Breast epithelium (tissue), 4 donors: Measurements from ENCODE around the gene C1orf159. TPM values are rescaled to one million over a fixed set of nuclear protein-coding genes. Genes with fewer than 3 reads are reported as not detected.

Source experiments
- DNase-seq, 2 donors: peaks; one replicate each; pipeline ENCODE4 v3.0.0-alpha.2; 2019; ENCODE audit warnings: low spot score in 2 of 2
- H3K27ac ChIP-seq, 2 donors: fragments of 200-600 bp; sonication (generic) in 1 of 2; one replicate each; pipeline ENCODE4 v1.5.1; 2016 to 2019; ENCODE audit warnings: mild to moderate bottlenecking in 1 of 2
- H3K27me3 ChIP-seq, 2 donors: fragments of 200-600 bp; sonication (generic) in 1 of 2; one replicate each; pipeline versions ENCODE4 v1.5.1 to v1.6.0; 2017 to 2019; ENCODE audit warnings: control low read depth in 1 of 2, mild to moderate bottlenecking in 1 of 2
- H3K36me3 ChIP-seq: fragments of 200-600 bp; one replicate; pipeline ENCODE4 v1.5.1; 2019
- H3K4me1 ChIP-seq, 2 donors: fragments of 200-600 bp; sonication (generic); one replicate each; pipeline ENCODE4 v1.5.1; 2016 to 2019; ENCODE audit warnings: control low read depth in 1 of 2
- H3K4me3 ChIP-seq, 3 donors: fragments of 200-600 bp; sonication (generic); 1 replicate in 2 of 3; 2 replicates in 1 of 3; pipeline ENCODE4 v1.5.1; 2016 to 2019; ENCODE audit warnings: mild to moderate bottlenecking in 3 of 3, moderate library complexity in 2 of 3
- H3K9me3 ChIP-seq, 2 donors: fragments of 200-600 bp; sonication (generic) in 1 of 2; one replicate each; pipeline ENCODE4 v1.5.1; 2016 to 2019; ENCODE audit warnings: control low read depth in 1 of 2
- CTCF ChIP-seq, 3 donors: fragments of 450-650 bp; IDR thresholded peaks; one replicate each; pipeline ENCODE4 v1.5.1; 2016 to 2017; ENCODE audit warnings: antibody characterized with exemption in 3 of 3, mild to moderate bottlenecking in 3 of 3, moderate library complexity in 3 of 3
- POLR2A ChIP-seq: fragments of 450-650 bp; IDR thresholded peaks from one replicate; pipeline ENCODE4 v1.6.1; 2016; ENCODE audit warnings: antibody characterized with exemption, mild to moderate bottlenecking, moderate library complexity
- POLR2AphosphoS5 ChIP-seq, 3 donors: sonication (generic); formaldehyde crosslinking; IDR thresholded peaks; one replicate each; pipeline ENCODE4 v1.6.1; 2017; ENCODE audit warnings: antibody characterized with exemption in 3 of 3
- intact Hi-C: fragments of 100-400 bp; cut with DNase I; formaldehyde crosslinking; loops from one replicate; pipeline ENCODE4 v1.15.1; 2023; ENCODE audit warnings: low total_unique reads
- total RNA-seq, 3 donors: library from RNA; depleted of rRNA; stranded (reverse); fragments of >200 nt; gene quantifications; one replicate each; pipeline ENCODE4 v1.1.0, GENCODE V29; 2016

C1orf159 gene
- total RNA-seq, 3 donors from 2014 or later = 6.9 to 24.0 (median 12.5) TPM

GRCh38 chr1:1052003-1052840, 63.7 kb downstream of the C1orf159 start:
- no peak for DNase-seq
- intact Hi-C loops = no loop called here
- no peak overlapping the region for H3K4me3 ChIP-seq
- H3K27ac ChIP-seq = no peak overlapping the region
- H3K36me3 ChIP-seq = no peaks in the 10 kb centered on the region
- no peaks in the 10 kb centered on the region for H3K9me3 ChIP-seq
- H3K27me3 ChIP-seq = no peaks in the 10 kb centered on the region
- no peaks in the 10 kb centered on the region for H3K4me1 ChIP-seq
- no peak for TF ChIP-seq POLR2AphosphoS5 (IDR thresholded peaks at IDR 0.05)
- TF ChIP-seq CTCF (IDR thresholded peaks at IDR 0.05) = no peak
- TF ChIP-seq POLR2A = no peak

GRCh38 chr1:1051127-1051810, 64.6 kb downstream of the C1orf159 start:
- intact Hi-C loops = no loop called here
- H3K36me3 ChIP-seq = no peaks in the 10 kb centered on the region
- TF ChIP-seq POLR2AphosphoS5 (IDR thresholded peaks at IDR 0.05) (no peak), POLR2A (no peak), CTCF (IDR thresholded peaks at IDR 0.05) (no peak)
- H3K4me1 ChIP-seq = no peaks in the 10 kb centered on the region
- DNase-seq = no peak
- H3K4me3 ChIP-seq = no peak overlapping the region
- no peaks in the 10 kb centered on the region for H3K9me3 ChIP-seq
- H3K27ac ChIP-seq = no peak overlapping the region
- H3K27me3 ChIP-seq = no peaks in the 10 kb centered on the region

- H3K4me3 ChIP-seq = no peak overlapping the region
- no peaks in the 10 kb centered on the region for H3K36me3 ChIP-seq
- no peaks in the 10 kb centered on the region for H3K4me1 ChIP-seq
- no peaks in the 10 kb centered on the region for H3K9me3 ChIP-seq
- no peaks in the 10 kb centered on the region for H3K27me3 ChIP-seq
- no peak overlapping the region for H3K27ac ChIP-seq
- no peak for DNase-seq
- TF ChIP-seq CTCF (IDR thresholded peaks at IDR 0.05) (no peak), POLR2A (no peak), POLR2AphosphoS5 (IDR thresholded peaks at IDR 0.05) (no peak)
- intact Hi-C loops = no loop called here
These were observed 65.3 kb downstream of the C1orf159 start for GRCh38 chr1:1050577-1051052.

DNA sequence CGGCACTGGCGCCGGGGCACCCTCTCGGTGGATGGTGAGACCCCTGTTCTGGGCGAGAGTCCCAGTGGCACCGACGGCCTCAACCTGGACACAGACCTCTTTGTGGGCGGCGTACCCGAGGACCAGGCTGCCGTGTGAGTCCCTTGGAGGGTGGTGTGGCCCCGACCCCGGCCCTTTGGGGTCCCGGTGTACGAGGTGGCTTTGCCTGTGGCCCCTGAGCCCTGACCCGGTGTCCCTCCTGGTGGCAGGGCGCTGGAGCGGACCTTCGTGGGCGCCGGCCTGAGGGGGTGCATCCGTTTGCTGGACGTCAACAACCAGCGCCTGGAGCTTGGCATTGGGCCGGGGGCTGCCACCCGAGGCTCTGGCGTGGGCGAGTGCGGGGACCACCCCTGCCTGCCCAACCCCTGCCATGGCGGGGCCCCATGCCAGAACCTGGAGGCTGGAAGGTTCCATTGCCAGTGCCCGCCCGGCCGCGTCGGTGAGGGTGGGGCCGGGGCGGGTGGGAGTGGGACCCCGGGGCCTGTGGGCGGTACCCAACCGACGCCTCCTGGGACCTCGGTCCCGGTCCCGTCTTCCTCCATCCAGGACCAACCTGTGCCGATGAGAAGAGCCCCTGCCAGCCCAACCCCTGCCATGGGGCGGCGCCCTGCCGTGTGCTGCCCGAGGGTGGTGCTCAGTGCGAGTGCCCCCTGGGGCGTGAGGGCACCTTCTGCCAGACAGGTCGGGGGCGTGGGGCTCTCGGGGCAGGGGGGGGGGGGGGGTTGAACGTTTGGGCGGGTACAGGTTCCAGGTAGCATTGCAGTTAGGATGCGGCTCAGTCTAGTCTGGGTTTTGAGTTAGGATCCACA, 66.3 kb downstream of the C1orf159 start:
- Histone ChIP-seq H3K4me1 (no peaks in the 10 kb centered on the region), H3K9me3 (no peaks in the 10 kb centered on the region), H3K27me3 (no peaks in the 10 kb centered on the region), H3K36me3 (no peaks in the 10 kb centered on the region), H3K27ac (no peak overlapping the region), H3K4me3 (no peak overlapping the region)
- DNase-seq = no peak
- intact Hi-C loops = no loop called here
- TF ChIP-seq CTCF (IDR thresholded peaks at IDR 0.05) = no peak
